Activated effector memory CD4-positive, alpha-beta T cell treated with Interleukin-2 at 50 U/mL for 16 hours (primary cell): Measurements from ENCODE around the gene TAF8.

Experiments
- DNase-seq: peaks from one replicate; pipeline ENCODE4 v3.0.0-alpha.2; 2020

The TAF8 gene

DNA sequence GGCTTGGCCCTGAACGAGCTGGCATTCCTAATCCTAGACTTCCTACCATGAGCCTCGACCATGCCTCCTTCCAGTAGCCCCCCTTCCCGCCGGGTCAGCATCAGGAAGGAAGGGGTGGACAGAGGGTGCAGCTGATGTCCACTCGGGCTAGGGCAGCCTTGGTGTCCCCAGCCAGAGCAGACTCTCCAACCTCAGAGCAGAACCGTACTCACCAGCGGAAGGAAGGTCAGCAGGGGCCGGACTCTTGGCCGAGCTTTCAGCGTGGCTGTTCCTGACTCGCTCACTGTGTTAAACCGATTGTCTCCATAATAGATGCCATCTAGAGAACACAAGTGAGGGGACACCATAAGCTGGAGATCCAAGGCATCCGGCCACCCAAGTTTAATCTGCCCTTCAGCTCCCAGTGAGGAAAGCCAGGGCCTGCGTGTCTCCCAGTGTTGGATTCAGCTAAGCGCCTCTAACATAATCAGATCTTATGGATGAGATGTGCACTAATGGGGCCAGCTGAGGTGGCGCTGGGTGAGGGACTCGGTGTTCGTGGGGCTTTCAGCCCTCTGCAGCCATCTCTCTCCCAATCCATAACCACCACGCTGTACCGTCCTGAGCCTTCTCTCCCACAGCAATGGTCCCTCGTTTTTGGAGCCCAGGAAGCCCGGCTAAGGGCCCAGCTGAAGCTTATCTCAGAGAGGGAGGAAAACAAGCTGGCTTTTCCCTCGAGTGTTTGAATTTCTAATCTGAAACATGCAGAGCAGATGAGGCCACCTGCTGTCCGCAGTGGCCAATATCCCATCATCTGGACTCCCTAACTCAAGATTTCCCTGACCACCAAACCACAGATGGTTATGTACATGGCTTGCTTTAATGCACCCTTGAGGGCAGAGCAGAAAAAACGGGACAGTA lies 78.4 kb downstream of the TAF8 start:
- no peak for DNase-seq

DNA sequence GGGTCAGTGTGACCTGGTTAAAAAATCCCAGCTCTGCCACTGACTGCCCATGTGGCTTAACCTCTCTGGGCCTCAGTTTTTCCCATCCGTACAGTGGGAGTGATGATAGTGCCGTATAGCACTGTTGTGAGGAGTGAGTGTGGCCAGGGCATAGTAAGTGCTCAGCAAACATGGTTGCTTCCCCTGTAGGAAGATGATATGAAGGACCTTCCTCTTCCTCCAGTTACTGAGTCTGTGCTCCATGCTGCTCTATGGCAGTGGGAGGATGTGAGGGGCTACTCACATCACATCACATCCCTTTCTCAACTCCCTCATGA lies 79.0 kb downstream of the TAF8 start:
- no peak for DNase-seq

- no peak for DNase-seq
Measured at GRCh38 chr6:42131531-42131930, 81.2 kb downstream of the TAF8 start.

DNA sequence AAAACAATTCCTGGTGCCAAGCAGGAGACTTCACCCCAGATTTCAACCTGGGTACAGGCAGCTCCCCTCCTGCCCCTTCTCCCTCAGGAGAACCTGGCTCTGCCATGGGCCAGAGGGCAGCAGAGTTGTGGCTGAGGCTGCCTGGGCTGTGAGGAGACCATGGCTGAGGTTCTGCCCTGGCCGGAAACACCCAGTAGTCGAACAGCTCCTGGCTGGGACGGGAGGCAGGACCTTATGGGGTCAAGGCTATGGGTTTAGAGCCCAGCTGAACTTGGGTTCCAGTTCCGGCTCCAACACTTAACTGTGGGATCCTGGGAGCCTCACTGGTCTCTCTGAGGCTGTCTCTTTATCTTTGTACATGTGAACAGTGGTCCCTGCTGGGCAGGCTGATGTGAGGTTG lies 83.6 kb downstream of the TAF8 start:
- no peak for DNase-seq

DNA sequence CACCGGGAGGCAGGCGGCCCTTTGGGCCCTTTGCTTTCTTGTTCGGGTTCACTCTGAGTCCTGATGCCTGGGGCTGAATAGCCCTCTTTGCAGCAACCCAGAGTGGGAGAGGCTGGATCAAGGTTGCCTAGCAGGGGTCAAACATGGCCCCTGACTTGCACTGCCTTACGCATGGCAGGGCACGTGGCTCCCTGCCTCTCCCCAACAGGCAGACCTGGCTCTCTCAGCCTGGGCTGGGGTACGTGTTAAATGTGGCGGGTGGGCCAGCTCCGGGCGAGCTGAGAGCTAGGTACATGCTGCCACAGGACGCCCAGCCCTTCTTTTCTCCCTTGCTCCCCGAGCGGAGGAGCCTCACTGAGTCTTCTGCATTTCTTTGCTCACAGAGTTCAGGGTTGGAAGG lies 84.8 kb downstream of the TAF8 start:
- DNase-seq: no peak

- DNase-seq: no peak
Measured at GRCh38 chr6:42135722-42136121, 85.4 kb downstream of the TAF8 start.

DNA sequence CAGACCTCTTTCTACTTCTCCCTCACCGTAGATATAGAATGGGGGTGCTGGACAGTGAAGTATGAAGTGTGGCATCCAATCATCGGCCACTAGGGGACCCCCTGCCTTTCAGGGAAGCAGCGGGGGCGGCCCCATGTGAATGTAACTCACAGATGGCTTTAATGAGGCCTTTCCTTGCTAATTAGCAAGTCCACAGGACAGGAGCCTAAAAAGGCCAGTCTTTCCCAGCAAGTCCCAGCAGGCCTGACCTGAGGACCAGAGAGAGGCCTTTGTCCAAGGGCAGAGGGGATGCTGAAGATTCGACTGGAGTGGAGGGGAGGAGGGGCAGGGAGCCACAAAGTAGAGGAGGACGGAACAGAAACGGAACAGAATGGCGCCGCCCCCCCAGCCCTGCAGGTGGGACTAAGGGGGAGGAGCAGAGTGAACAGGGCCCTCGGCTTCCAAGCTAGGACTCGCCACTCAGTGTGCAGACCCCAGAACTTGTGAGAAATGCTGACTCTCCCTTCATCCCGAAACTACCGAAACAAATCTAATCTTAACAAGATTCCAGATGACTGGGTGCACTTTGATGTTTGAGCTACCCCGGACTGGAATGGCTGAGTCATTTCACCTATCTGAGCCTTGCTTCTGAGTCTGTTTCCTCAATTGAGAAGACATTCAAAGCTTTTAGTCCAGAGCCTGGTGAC lies 86.3 kb downstream of the TAF8 start:
- no peak for DNase-seq
